ENCODE data around the gene FAM170B. TPM values are rescaled to one million over a fixed set of nuclear protein-coding genes. Genes with fewer than 3 reads are reported as not detected.
A peak's percentile ranks its signal among the peaks of the same experiment; 100 is the strongest.

Gene FAM170B
- total RNA-seq, 6 experiments from 2014 or later, result not detected

DNA sequence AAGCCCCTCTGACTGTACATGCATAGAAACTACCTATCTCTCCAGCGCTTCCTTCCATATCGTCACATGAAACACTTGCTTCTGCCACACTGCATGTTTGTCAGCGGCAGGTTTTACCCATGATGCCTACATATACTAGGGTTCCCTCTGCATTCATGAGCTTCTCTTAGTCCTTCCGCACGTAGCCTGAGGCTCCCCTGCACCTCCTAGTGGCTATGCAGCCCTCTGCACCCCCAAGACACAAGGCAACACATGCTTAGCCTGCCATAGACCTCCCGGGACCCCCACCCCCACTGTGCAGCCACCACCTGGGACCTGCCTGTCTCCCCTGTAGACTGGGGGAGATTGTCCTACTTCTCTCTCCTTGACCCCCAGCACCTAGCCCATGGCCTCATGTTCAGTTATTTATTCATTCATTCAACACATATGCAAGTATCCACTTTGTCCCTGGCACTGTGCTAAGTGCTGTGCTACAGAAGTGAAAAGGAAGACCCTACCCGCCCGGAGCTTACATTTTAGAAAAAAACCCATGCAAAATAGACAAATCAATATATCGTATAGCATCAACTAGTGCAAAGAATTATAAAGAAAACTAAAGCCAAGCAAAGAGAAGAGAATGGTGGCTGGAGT lies 30.9 kb upstream of the FAM170B start:
- Histone ChIP-seq H3K27me3 (no peaks in the 10 kb centered on the region), H3K9me3 (no peaks in the 10 kb centered on the region), H3K4me3 (no peak overlapping the region), H3K27ac (no peak overlapping the region), H3K36me3 (no peaks in the 10 kb centered on the region), H3K4me1 (no peaks in the 10 kb centered on the region)
- WGBS (ENCODE audit: insufficient coverage, low coverage, low lambda C conversion rate, missing lambda C conversion rate), result 35% methylated on average over 9 of the region's 9 CpGs
- intact Hi-C loops (cut with DNase I), result loop anchor here (5.0 kb wide), 1 partner anchor 187 kb away; no protein-coding TSS in a partner anchor
- TF ChIP-seq POLR2A (IDR thresholded peaks at IDR 0.05), result no peak
- TF ChIP-seq, protein P1, sequence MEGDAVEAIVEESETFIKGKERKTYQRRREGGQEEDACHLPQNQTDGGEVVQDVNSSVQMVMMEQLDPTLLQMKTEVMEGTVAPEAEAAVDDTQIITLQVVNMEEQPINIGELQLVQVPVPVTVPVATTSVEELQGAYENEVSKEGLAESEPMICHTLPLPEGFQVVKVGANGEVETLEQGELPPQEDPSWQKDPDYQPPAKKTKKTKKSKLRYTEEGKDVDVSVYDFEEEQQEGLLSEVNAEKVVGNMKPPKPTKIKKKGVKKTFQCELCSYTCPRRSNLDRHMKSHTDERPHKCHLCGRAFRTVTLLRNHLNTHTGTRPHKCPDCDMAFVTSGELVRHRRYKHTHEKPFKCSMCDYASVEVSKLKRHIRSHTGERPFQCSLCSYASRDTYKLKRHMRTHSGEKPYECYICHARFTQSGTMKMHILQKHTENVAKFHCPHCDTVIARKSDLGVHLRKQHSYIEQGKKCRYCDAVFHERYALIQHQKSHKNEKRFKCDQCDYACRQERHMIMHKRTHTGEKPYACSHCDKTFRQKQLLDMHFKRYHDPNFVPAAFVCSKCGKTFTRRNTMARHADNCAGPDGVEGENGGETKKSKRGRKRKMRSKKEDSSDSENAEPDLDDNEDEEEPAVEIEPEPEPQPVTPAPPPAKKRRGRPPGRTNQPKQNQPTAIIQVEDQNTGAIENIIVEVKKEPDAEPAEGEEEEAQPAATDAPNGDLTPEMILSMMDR (IDR thresholded peaks at IDR 0.05), result peak; percentile 68 to 77 (median 74)
- peak in 2 of 3 donors; percentile 52 to 64 for DNase-seq
- peak; percentile 84 to 90 (median 86) for ATAC-seq

DNA sequence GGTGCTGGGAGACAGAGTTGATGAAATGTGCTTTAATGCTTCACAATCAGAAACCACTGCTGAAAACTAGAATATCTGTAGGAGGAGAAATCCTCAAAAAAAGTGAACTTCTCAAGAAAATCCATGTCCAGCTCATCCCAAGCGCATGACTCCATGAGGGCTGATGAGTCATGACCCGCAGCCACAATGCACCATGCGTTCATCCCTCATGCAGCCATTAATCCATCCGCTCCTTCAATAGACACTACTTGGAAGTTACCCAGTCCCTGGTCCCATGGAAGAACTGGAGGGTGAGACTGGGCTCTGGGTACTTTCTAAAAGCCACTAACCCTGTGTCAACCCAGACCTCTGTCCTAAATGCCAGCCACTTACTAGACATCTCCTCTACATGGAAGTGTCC lies 29.9 kb upstream of the FAM170B start:
- H3K27ac ChIP-seq, result no peak overlapping the region
- no peak overlapping the region for H3K4me3 ChIP-seq
- intact Hi-C loops (cut with DNase I), result loop anchor here in 1 of 2 donors (5.0 kb wide), 1 partner anchor 186 kb away; no protein-coding TSS in a partner anchor
- no peaks in the 10 kb centered on the region for H3K4me1 ChIP-seq
- DNase-seq (no peak), ATAC-seq (no peak)
- no peaks in the 10 kb centered on the region for H3K36me3 ChIP-seq
- H3K27me3 ChIP-seq, result no peaks in the 10 kb centered on the region
- TF ChIP-seq POLR2A (IDR thresholded peaks at IDR 0.05), result no peak
- WGBS (ENCODE audit: insufficient coverage, low coverage, low lambda C conversion rate, missing lambda C conversion rate), result 100% methylated on average over 2 of the region's 4 CpGs
- no peaks in the 10 kb centered on the region for H3K9me3 ChIP-seq

DNA sequence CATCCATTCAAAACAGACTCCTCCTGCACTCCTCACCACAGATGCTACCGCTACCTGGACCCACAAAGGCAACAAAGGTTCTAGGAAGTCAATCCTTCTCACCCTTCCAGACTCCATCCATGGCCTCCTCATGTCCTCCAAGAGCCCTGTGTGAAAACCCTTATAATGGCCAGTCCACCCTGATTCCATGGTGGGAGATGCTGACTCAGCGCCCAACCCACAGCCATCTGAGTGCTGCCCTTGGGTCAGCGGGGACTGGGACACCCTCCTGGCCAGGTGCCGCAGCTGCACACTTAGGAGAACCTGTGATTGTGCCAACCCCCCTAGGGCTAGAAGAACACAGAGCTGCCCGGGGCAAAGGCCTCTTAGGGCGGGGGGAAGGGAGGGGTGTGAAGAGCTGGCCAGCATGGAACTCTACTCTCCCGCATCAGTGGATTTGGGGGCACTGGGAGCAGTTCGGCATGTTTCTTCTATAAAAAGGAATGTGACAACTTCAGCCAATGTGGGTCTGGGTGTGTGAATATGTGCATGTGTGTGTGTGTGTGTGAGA lies 29.0 kb upstream of the FAM170B start:
- ATAC-seq, result no peak

DNA sequence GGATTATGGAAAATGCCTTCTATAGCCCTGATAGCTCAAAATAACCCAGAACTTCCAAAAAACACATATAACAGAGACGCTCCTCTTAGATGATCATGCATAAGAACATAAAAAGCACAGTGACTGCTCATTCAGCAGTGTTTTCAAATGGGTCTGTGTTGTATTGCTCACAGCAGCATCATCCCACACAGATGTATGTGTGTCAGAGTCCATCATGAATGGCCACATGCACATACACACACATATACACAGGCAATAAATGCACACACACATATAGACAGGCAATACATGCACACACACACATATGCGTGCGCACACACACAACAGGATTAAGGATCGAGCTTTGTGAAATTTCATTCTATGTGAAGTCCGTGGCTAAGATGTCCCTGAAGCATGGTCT lies 28.2 kb upstream of the FAM170B start:
- H3K36me3 ChIP-seq, result no peaks in the 10 kb centered on the region
- no peak for ATAC-seq

More for the DNA sequence above, 29.0 kb upstream of the FAM170B start:
- intact Hi-C loops (cut with DNase I), result loop anchor here in 1 of 2 donors (5.0 kb wide), 1 partner anchor 186 kb away; no protein-coding TSS in a partner anchor
- H3K9me3 ChIP-seq, result no peaks in the 10 kb centered on the region
- no peak for DNase-seq
- no peaks in the 10 kb centered on the region for H3K4me1 ChIP-seq
- no peak overlapping the region for H3K27ac ChIP-seq
- H3K27me3 ChIP-seq, result no peaks in the 10 kb centered on the region
- H3K4me3 ChIP-seq, result no peak overlapping the region
- no peaks in the 10 kb centered on the region for H3K36me3 ChIP-seq
- WGBS (ENCODE audit: insufficient coverage, low coverage, low lambda C conversion rate, missing lambda C conversion rate), result 71% methylated on average over 5 of the region's 8 CpGs
- no peak for TF ChIP-seq POLR2A (IDR thresholded peaks at IDR 0.05)
- TF ChIP-seq, protein P1 (IDR thresholded peaks at IDR 0.05), result no peak

More for the DNA sequence above, 28.2 kb upstream of the FAM170B start:
- H3K4me3 ChIP-seq, result no peak overlapping the region
- H3K27me3 ChIP-seq, result no peaks in the 10 kb centered on the region
- intact Hi-C loops (cut with DNase I), result loop anchor here in 1 of 2 donors (5.0 kb wide), 1 partner anchor 185 kb away; no protein-coding TSS in a partner anchor
- WGBS (ENCODE audit: insufficient coverage, low coverage, low lambda C conversion rate, missing lambda C conversion rate), result 73% methylated on average over 5 of the region's 5 CpGs
- TF ChIP-seq POLR2A (IDR thresholded peaks at IDR 0.05), result no peak
- TF ChIP-seq, protein P1 (IDR thresholded peaks at IDR 0.05), result no peak
- no peak for DNase-seq
- H3K9me3 ChIP-seq, result no peaks in the 10 kb centered on the region
- H3K27ac ChIP-seq, result no peak overlapping the region
- no peaks in the 10 kb centered on the region for H3K4me1 ChIP-seq

Measured in right lobe of liver (tissue), 6 donors.